HepG2 (cell line): Measurements from ENCODE around the gene C1GALT1. TPM values are rescaled to one million over a fixed set of nuclear protein-coding genes. Genes with fewer than 3 reads are reported as not detected.

Experiments
- ATAC-seq: fragments of 200-7000 bp; cut with Tn5 transposase; 3 replicates; pipeline ENCODE4 v1.9.1; 2020; ENCODE audit warnings: mild to moderate bottlenecking, moderate library complexity
- BruUV-seq: library from RNA; stranded (reverse); fragments of 400-500 nt; replicated peaks from 2 replicates; lab custom pipeline; 2021; lab: Mats Ljungman, UMichigan
- CTCF ChIA-PET: fragments of 300-600 bp; formaldehyde crosslinking; extraction: SDS; loops from one replicate; lab custom pipeline; 2021; ENCODE audit warnings: low total read pairs, inconsistent platforms, low intra/inter-chr PET ratio; lab: Yijun Ruan, JAX
- POLR2A ChIA-PET: fragments of 350-600 bp; sonication (Branson Sonifier 250); formaldehyde crosslinking; loops from one replicate; lab custom pipeline; 2020; ENCODE audit warnings: antibody characterized with exemption, inconsistent platforms; lab: Yijun Ruan, JAX
- DNase-seq: peaks from one replicate; pipeline ENCODE4 v3.0.0-alpha.2; 2015; ENCODE audit warnings: low spot score
- FAIRE-seq: peaks from 3 replicates; lab custom pipeline; 2011; peaks lifted over from hg19 to GRCh38; lab: Jason Lieb, UNC
- H2AFZ ChIP-seq: one replicate; pipeline ENCODE4 v1.6.1; 2011; ENCODE audit warnings: low read length, inconsistent platforms
- H3K27ac ChIP-seq: fragments of 300-600 bp; 3 replicates; pipeline ENCODE4 v1.8.0; 2011; ENCODE audit warnings: mixed run types, mild to moderate bottlenecking, mixed read lengths, low read length, inconsistent platforms; ENCODE audit not compliant: insufficient read depth; ENCODE audit errors: extremely low read length
- H3K27me3 ChIP-seq, 2 experiments: fragments of 200-600 bp in 1 of 2; 2 replicates in 1 of 2; 3 replicates in 1 of 2; pipeline versions ENCODE4 v1.6.0 to v1.8.0; 2011; ENCODE audit warnings: low read length in 2 of 2, mild to moderate bottlenecking in 2 of 2, moderate library complexity in 2 of 2, inconsistent platforms in 1 of 2; ENCODE audit not compliant: insufficient read depth in 2 of 2, control insufficient read depth in 1 of 2
- H3K36me3 ChIP-seq, 2 experiments: fragments of 200-600 bp in 1 of 2; replicated peaks in 1 of 2; 2 replicates in 1 of 2; 3 replicates in 1 of 2; pipeline versions ENCODE4 v1.5.1 to v1.8.0; 2011; ENCODE audit warnings: low read length in 2 of 2, inconsistent platforms in 1 of 2; ENCODE audit not compliant: insufficient read depth in 2 of 2, control insufficient read depth in 1 of 2
- H3K4me1 ChIP-seq: 2 replicates; pipeline ENCODE4 v1.5.1; 2012; ENCODE audit warnings: low read length, inconsistent platforms; ENCODE audit not compliant: insufficient read depth
- H3K4me2 ChIP-seq: 2 replicates; pipeline ENCODE4 v1.6.0; 2011; ENCODE audit warnings: low read depth, low read length, inconsistent platforms
- H3K4me3 ChIP-seq, 3 experiments: fragments of 200-600 bp in 1 of 3; sonication (generic), shearing (Covaris generic) in 1 of 3; replicated peaks in 1 of 3; 2 replicates each; pipeline ENCODE4 v1.5.1; 2011 to 2016; ENCODE audit warnings: low read length in 3 of 3, inconsistent platforms in 2 of 3, low read depth in 2 of 3, mild to moderate bottlenecking in 2 of 3, control low read depth in 1 of 3, mixed read lengths in 1 of 3; ENCODE audit not compliant: insufficient read depth in 1 of 3
- H3K79me2 ChIP-seq: one replicate; pipeline ENCODE4 v1.6.1; 2011; ENCODE audit warnings: low read length, inconsistent platforms; ENCODE audit not compliant: insufficient read depth
- H3K9ac ChIP-seq: 2 replicates; pipeline ENCODE4 v1.6.0; 2011; ENCODE audit warnings: mild to moderate bottlenecking, low read depth, low read length, inconsistent platforms; ENCODE audit not compliant: insufficient read depth
- H3K9me3 ChIP-seq: 2 replicates; pipeline ENCODE4 v1.5.1; 2012; ENCODE audit warnings: mild to moderate bottlenecking, low read length
- H4K20me1 ChIP-seq: 2 replicates; pipeline ENCODE4 v1.6.0; 2011; ENCODE audit warnings: inconsistent platforms, mild to moderate bottlenecking, low read length, moderate library complexity; ENCODE audit not compliant: insufficient read depth
- KLF16 ChIP-seq, 2 experiments: sonication (generic) in 1 of 2; formaldehyde crosslinking in 1 of 2; IDR thresholded peaks; 2 replicates each; pipeline versions ENCODE4 v1.6.1 to v1.8.0; 2016 to 2023; ENCODE audit warnings: missing genetic modification reagents in 2 of 2, missing compliant biosample characterization in 1 of 2
- POLR2G ChIP-seq: fragments of 200-400 bp; formaldehyde crosslinking; IDR thresholded peaks from 2 replicates; pipeline ENCODE4 v1.6.1; 2018; ENCODE audit warnings: mild to moderate bottlenecking, low read depth, low read length, moderate library complexity
- RBM22 ChIP-seq: fragments of 200-400 bp; formaldehyde crosslinking; optimal IDR thresholded peaks from 2 replicates; pipeline ENCODE3; 2017; ENCODE audit warnings: mild to moderate bottlenecking, low read length, moderate library complexity
- REXO4 ChIP-seq: sonication (generic); formaldehyde crosslinking; IDR thresholded peaks from 2 replicates; pipeline ENCODE4 v1.8.0; 2022; ENCODE audit warnings: missing genetic modification reagents, mild to moderate bottlenecking, borderline replicate concordance
- SIX1 ChIP-seq: sonication (generic); formaldehyde crosslinking; IDR thresholded peaks from 2 replicates; pipeline ENCODE4 v1.4.0; 2020; ENCODE audit warnings: missing genetic modification reagents, borderline replicate concordance
- ZNF879 ChIP-seq: sonication (generic); formaldehyde crosslinking; IDR thresholded peaks from 2 replicates; pipeline ENCODE4 v1.8.1; 2023; ENCODE audit warnings: missing genetic modification reagents
- WGBS: methylation state at CpG from one replicate; pipeline ENCODE4 v1.1.6; 2017; ENCODE audit warnings: low lambda C conversion rate; 5-methylcytosine and 5-hydroxymethylcytosine counted together
- in situ Hi-C: cut with HindIII; loops from 2 replicates; pipeline ENCODE4 v1.10.0; 2017; ENCODE audit warnings: low pct_unique_long_range_greater_than_20kb; ENCODE audit not compliant: extremely low pct_ligation_motif_present
- intact Hi-C: fragments of 100-400 bp; cut with micrococcal nuclease; formaldehyde crosslinking; loops from one replicate; pipeline ENCODE4 v1.10.0; 2022; ENCODE audit not compliant: unreplicated experiment
- polyA plus RNA-seq, 8 experiments: library from polyadenylated mRNA; depleted of rRNA in 3 of 8; stranded (reverse) in 7 of 8; unstranded in 1 of 8; fragments of >200 nt; fragmentation: Illumina TruSeq in 4 of 8; extraction: Trizol in 4 of 8; gene quantifications; 2 replicates each; pipeline versions ENCODE4 v1.2.1 to v1.2.3, GENCODE V29; 2011 to 2016; ENCODE audit warnings: low read depth in 4 of 8, missing spikeins in 1 of 8, mixed read lengths in 1 of 8; ENCODE audit not compliant: insufficient read depth in 1 of 8
- total RNA-seq, 5 experiments: library from RNA; depleted of rRNA; stranded (reverse); fragments of >200 nt; fragmentation: Illumina TruSeq; extraction: Trizol; gene quantifications; 2 replicates each; pipeline ENCODE4 v1.2.3, GENCODE V29; 2016; ENCODE audit warnings: low read depth in 1 of 5
- TF ChIP-seq, protein P1 (sequence below): sonication (generic); formaldehyde crosslinking; IDR thresholded peaks from 2 replicates; pipeline ENCODE4 v1.5.0; 2020; ENCODE audit warnings: missing genetic modification reagents, mild to moderate bottlenecking, borderline replicate concordance

Gene C1GALT1
- total and polyA plus RNA-seq, 2 of the 13 experiments (the other 11 are each of a cell fraction or from before 2014, with no cell fraction given), result 57.1 to 65.9 TPM

- intact Hi-C loops, result no loop called here
- Histone ChIP-seq H3K9ac (no peak overlapping the region), H4K20me1 (0 out of 2 replicates have a peak, but pooled peaks cover 2% of the 10 kb centered on the region), H3K36me3 (no peaks in the 10 kb centered on the region; a peak in 1 of 5 replicates), H2AFZ (no peak overlapping the region), H3K4me2 (no peak overlapping the region), H3K4me1 (peaks cover 20% of the 10 kb centered on the region), H3K9me3 (no peaks in the 10 kb centered on the region), H3K79me2 (no peaks in the 10 kb centered on the region), H3K27ac (no peak overlapping the region), H3K27me3 (no peaks in the 10 kb centered on the region), H3K4me3 (no peak overlapping the region)
- FAIRE-seq (no peak), DNase-seq (no peak), ATAC-seq (no peak)
- 94% methylated on average over 7 of the region's 7 CpGs for WGBS
- ChIA-PET CTCF (no interaction called here), POLR2A (no interaction called here)
- no TSS peak for BruUV-seq
- in situ Hi-C loops, result no loop called here
- TF ChIP-seq KLF16 (CRISPR knock-in tag; IDR thresholded peaks at IDR 0.05), result no peak
- TF ChIP-seq SIX1 (CRISPR knock-in tag), result no peak
- TF ChIP-seq POLR2G, result 0 out of 2 replicates have a peak, but pooled peaks have one; percentile 28
- no peak for TF ChIP-seq REXO4 (CRISPR knock-in tag)
- TF ChIP-seq ZNF879 (CRISPR knock-in tag), result no peak
- TF ChIP-seq RBM22, result peak; percentile 88
- TF ChIP-seq, protein P1, sequence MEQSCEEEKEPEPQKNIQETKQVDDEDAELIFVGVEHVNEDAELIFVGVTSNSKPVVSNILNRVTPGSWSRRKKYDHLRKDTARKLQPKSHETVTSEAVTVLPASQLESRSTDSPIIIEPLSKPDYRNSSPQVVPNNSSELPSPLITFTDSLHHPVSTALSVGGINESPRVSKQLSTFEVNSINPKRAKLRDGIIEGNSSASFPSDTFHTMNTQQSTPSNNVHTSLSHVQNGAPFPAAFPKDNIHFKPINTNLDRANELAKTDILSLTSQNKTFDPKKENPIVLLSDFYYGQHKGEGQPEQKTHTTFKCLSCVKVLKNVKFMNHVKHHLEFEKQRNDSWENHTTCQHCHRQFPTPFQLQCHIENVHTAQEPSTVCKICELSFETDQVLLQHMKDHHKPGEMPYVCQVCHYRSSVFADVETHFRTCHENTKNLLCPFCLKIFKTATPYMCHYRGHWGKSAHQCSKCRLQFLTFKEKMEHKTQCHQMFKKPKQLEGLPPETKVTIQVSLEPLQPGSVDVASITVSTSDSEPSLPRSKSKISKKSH, result no peak
These were observed 75.8 kb downstream of the C1GALT1 start for GRCh38 chr7:7257899-7258692.
